Mesothelial cell of epicardium (in vitro differentiated cells): ENCODE data around the gene TSHB. TPM values are rescaled to one million over a fixed set of nuclear protein-coding genes. Genes with fewer than 3 reads are reported as not detected.

ENCODE experiments used
- DNase-seq, 2 experiments: peaks; one replicate each; pipeline ENCODE4 v3.0.0; 2021; ENCODE audit warnings: low spot score in 2 of 2; ENCODE audit not compliant: unreplicated experiment in 2 of 2
- H3K27ac Mint-ChIP-seq: 2 replicates; pipeline ENCODE4 v1.8.0; 2021; ENCODE audit warnings: mixed read lengths
- H3K27me3 Mint-ChIP-seq: 2 replicates; pipeline ENCODE4 v1.8.0; 2021; ENCODE audit warnings: low read depth, mixed read lengths
- H3K36me3 Mint-ChIP-seq: 2 replicates; pipeline ENCODE4 v1.8.0; 2021; ENCODE audit warnings: mixed read lengths
- H3K4me1 Mint-ChIP-seq: 2 replicates; pipeline ENCODE4 v1.8.0; 2021; ENCODE audit warnings: mixed read lengths
- H3K4me3 Mint-ChIP-seq: 2 replicates; pipeline ENCODE4 v1.8.0; 2021; ENCODE audit warnings: mild to moderate bottlenecking, moderate library complexity, mixed read lengths
- H3K9me3 Mint-ChIP-seq: 2 replicates; pipeline ENCODE4 v1.8.0; 2021; ENCODE audit warnings: mixed read lengths
- total RNA-seq: library from RNA; stranded (reverse); gene quantifications from 3 replicates; pipeline ENCODE4 v1.2.1, GENCODE V29; 2021
- TF ChIP-seq, protein P1 (sequence below): fragments of 200-600 bp; sonication (generic); IDR thresholded peaks from one replicate; pipeline ENCODE4 v1.5.0; 2021; ENCODE audit warnings: antibody characterized with exemption; ENCODE audit not compliant: unreplicated experiment

The TSHB gene
- total RNA-seq, 1 donor from 2014 or later = not detected

DNA sequence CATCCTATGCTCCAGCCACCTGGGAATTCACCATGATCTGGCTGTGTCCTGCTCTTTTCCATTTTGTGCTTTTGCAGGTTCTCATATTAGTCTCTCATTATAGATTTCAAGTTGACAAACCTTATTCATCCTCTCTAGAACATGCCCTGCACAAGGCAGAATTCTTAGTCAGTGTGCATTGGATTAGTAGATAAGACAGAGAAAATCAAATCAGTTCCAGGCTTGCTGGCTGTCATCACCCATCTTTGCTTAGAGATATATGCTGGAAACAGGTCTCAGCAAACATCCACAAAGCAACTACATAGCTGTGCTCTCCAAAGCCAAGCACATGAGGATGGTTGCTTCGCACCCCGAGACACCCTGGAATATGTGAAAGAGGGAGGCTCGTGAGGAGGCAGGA is 34.8 kb downstream of the TSHB start:
- no peak for DNase-seq
- Mint-ChIP-seq H3K9me3 (peaks cover 8% of the 10 kb centered on the region), H3K27me3 (no peaks in the 10 kb centered on the region), H3K36me3 (no peaks in the 10 kb centered on the region), H3K4me1 (peaks cover 38% of the 10 kb centered on the region), H3K27ac (no peak overlapping the region), H3K4me3 (no peak overlapping the region)
- TF ChIP-seq, protein P1, sequence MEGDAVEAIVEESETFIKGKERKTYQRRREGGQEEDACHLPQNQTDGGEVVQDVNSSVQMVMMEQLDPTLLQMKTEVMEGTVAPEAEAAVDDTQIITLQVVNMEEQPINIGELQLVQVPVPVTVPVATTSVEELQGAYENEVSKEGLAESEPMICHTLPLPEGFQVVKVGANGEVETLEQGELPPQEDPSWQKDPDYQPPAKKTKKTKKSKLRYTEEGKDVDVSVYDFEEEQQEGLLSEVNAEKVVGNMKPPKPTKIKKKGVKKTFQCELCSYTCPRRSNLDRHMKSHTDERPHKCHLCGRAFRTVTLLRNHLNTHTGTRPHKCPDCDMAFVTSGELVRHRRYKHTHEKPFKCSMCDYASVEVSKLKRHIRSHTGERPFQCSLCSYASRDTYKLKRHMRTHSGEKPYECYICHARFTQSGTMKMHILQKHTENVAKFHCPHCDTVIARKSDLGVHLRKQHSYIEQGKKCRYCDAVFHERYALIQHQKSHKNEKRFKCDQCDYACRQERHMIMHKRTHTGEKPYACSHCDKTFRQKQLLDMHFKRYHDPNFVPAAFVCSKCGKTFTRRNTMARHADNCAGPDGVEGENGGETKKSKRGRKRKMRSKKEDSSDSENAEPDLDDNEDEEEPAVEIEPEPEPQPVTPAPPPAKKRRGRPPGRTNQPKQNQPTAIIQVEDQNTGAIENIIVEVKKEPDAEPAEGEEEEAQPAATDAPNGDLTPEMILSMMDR = no peak

DNA sequence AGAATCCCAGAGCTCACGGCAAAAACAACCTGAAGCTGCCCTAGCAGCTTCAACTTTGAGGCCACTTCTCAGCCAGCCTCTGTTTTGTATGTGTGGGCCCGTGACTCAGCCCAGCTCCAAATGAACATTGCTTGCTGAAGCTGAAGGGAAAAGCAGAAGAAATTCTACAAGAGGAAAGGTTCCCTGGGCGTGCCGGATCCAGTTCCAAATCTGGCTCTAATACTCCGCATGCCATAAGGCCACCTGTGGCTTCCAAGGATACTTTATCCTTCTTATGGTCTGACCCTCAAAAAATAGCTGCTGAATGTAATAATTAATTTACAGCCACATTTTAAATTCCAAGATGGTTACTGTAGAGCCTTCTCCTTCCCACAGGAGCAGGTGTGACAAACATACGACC is 35.4 kb downstream of the TSHB start:
- TF ChIP-seq, protein P1 = no peak
- no peak overlapping the region for H3K27ac Mint-ChIP-seq
- H3K36me3 Mint-ChIP-seq = no peaks in the 10 kb centered on the region
- H3K9me3 Mint-ChIP-seq = peaks cover 8% of the 10 kb centered on the region
- H3K4me1 Mint-ChIP-seq = peaks cover 44% of the 10 kb centered on the region
- no peaks in the 10 kb centered on the region for H3K27me3 Mint-ChIP-seq
- no peak for DNase-seq
- H3K4me3 Mint-ChIP-seq = no peak overlapping the region

DNA sequence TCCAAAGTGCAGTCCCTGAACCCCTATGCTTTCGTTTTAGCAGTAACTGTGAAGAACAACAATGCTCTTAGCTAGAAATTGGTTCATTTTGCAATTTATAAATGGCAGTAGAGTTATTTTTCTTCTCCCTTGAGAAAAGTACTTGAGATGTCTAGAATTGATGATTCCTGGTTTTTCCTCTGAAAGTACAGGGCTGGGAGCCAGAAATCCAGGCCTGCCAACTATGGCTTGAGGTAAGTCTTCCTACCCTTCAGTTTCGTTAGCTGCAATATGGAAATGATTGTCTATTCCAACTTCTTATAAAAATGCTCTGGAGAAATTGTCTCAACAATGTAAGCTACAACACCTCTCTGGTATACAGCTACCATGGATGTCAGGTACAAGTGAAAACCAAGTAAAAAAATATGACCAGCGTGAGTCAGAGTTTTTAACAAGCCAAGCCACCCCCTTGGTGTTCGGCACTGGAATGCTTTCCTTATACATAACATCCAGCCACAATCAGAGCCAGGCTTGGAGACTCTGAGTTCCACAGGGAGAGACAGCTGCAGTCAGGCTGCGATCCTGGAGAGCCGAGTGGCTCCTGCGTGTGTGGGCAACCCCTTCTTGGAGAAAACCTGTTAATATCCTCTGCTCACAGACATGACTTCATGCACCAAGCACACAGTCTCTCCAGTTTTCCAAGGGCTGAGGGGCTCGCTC is 37.7 kb downstream of the TSHB start:
- H3K4me1 Mint-ChIP-seq = peaks cover 62% of the 10 kb centered on the region
- H3K9me3 Mint-ChIP-seq = peaks cover 8% of the 10 kb centered on the region
- no peaks in the 10 kb centered on the region for H3K27me3 Mint-ChIP-seq
- no peak overlapping the region for H3K4me3 Mint-ChIP-seq
- TF ChIP-seq, protein P1 = no peak
- DNase-seq = no peak
- H3K27ac Mint-ChIP-seq = no peak overlapping the region
- no peaks in the 10 kb centered on the region for H3K36me3 Mint-ChIP-seq

DNA sequence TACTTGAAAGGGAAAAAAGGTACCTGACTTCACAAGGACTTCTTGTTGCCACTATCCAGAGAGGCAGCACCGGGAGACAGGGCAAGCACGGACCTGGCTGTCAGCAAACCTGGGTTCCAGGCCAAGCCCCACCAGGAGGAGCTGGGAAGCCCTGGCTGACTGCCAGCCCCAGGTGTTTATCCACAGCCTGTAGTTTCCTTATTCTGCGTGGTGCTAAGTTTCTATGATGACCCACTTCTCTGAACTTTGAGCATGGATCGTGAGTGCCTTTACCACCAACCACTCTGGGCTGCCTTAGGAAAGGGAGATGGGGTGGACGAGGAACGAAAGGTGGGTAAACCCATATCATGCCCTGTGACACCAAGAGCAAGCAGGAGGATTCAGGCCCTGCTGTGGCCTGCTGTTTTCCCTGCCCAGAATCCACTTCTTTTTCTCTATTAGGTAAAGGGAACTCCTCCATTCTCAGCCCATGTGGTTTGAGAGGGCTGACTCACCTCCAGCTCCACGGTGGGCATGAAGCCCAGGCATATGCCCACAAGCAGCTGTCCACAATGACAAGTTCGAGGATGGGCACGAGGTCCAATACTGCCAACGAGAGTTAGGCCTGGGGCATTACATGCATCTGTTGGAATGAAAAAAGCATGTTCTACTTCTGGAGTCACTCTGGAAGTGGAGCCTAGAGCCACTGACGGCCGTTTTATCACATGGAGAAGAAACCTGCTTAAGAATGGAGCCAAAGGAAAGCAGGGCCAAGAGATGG is 39.4 kb downstream of the TSHB start:
- peaks cover 8% of the 10 kb centered on the region for H3K9me3 Mint-ChIP-seq
- H3K36me3 Mint-ChIP-seq = no peaks in the 10 kb centered on the region
- no peak overlapping the region for H3K4me3 Mint-ChIP-seq
- H3K27me3 Mint-ChIP-seq = peaks cover 4% of the 10 kb centered on the region
- TF ChIP-seq, protein P1 = no peak
- no peak for DNase-seq
- H3K4me1 Mint-ChIP-seq = peaks cover 64% of the 10 kb centered on the region
- H3K27ac Mint-ChIP-seq = peak overlapping the region; percentile 89

DNA sequence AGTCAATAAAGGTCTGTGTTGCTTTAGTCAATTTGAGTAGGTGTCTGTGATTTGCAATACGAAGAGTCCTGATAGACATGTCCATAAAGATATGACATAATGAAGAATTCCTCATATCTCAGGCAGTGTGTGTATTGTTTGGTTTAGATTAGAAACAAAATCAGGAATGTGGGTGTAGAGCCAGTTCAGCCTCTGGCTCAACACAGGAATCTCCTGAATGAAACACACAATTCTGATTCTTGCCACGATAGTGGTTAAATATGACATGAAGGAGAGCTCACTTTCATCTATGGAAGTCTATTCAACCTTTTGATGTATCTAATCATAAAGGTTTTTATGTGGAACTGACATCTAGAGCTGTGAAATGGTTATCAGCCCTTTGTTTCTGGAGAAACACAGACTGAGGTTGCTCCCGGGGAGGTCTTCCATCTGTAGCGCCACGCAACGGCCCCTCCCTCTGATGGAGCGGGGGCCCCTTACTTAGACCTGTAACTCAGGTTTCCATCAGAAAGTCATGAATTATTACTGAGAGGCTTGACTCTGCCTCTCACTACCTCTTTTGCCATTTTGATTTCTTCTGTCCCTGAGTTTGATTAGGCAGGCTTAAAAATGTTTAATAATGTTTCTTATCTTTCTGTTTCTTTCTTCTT is 40.2 kb downstream of the TSHB start:
- peak overlapping the region; percentile 89 for H3K27ac Mint-ChIP-seq
- peaks cover 66% of the 10 kb centered on the region for H3K4me1 Mint-ChIP-seq
- H3K27me3 Mint-ChIP-seq = peaks cover 9% of the 10 kb centered on the region
- H3K36me3 Mint-ChIP-seq = no peaks in the 10 kb centered on the region
- peak overlapping the region; percentile 14 for H3K4me3 Mint-ChIP-seq
- H3K9me3 Mint-ChIP-seq = peaks cover 8% of the 10 kb centered on the region
- DNase-seq = no peak
- TF ChIP-seq, protein P1 = no peak
